Umbilical cord (tissue), 2 donors: ENCODE results near the gene MTNR1A. TPM values are rescaled to one million over a fixed set of nuclear protein-coding genes. Genes with fewer than 3 reads are reported as not detected.

Experiments used
- DNase-seq: peaks from one replicate; pipeline ENCODE4 v3.0.0-alpha.2; 2015; ENCODE audit warnings: low spot score
- total RNA-seq: library from RNA; depleted of rRNA; stranded (reverse); fragments of >200 nt; gene quantifications from one replicate; pipeline ENCODE4 v1.2.3, GENCODE V29; 2014; ENCODE audit warnings: low replicate concordance; ENCODE audit not compliant: insufficient read depth

Gene MTNR1A
- total RNA-seq, 1 donor from 2014 or later: not detected

DNA sequence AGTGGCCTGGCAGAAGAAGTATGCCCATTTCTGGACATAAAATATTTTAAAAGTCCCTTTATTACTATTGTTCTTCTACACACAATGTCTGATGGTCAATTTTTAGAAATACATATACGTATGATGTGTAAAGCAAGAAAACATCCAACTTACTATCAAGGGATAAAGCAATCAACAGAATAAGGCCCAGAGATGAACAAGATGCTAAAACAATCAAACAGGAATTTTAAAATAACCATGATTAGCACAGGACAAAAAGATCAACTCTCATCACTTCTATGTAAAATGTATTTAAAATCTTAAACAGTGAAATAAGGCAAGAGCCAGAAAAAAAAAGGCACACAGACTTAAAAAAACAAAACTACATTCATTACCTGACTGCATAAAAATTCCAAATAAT lies 60.9 kb downstream of the MTNR1A start:
- DNase-seq: no peak

DNA sequence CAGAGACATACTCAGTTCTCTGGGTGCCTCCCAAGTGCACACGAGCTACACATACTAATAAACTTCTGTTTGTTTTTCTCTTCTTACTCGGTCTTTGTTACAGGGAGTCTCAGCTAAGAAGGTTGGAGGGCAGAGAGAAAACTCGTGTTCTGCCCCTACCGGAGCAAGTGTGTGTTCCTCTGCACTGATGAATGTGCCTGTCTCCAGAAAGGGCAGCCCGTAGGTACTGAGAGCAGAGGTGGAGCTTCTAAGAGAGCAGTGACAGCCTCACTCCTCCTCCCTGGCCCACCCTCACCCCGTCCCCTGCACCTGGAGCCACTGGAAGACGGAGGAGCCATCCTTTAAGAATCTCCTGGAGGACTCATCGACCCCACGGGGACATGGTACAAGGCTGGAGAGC lies 67.6 kb downstream of the MTNR1A start:
- no peak for DNase-seq

DNA sequence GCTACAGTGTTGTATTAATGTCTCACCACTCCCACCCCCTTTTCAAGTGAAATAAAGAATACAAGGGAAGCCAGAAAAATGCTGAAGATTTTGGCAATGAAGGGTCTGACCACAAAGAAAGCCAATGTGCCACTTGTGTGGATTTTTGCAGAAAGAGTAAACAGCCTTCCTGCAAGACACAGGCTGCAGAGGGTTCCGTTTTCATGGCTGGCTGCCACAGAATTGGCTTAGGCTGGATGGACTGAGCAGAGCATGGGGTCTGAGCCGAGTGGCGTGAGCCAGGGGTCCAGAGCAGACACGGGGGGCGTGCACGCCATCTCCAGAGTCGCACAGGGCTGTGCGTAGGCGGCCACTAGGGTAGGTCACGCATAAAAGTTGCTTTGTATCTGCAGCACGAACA lies 69.2 kb downstream of the MTNR1A start:
- DNase-seq: no peak

GRCh38 chr4:186485561-186486062 lies 69.8 kb downstream of the MTNR1A start:
- DNase-seq: no peak

DNA sequence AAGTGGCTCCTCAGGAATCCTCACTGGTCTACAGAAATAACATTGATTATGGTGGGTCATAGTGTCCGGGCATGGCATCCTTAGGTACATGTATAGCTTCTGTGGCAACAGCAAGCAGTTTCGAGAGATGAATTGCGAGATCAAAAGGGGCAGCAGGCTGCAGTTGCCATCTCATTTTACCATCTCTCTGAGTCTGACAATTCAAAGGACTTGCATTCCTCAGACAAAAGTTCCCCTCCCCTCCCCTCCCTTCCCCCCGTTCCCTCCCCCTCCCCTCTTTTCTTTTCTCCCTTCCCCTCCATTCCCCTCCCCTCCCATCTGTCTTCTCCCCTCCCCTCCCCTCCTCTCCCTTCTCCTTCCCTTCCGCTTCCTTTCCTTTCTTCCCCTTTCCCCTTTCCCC lies 70.2 kb downstream of the MTNR1A start:
- DNase-seq: no peak

DNA sequence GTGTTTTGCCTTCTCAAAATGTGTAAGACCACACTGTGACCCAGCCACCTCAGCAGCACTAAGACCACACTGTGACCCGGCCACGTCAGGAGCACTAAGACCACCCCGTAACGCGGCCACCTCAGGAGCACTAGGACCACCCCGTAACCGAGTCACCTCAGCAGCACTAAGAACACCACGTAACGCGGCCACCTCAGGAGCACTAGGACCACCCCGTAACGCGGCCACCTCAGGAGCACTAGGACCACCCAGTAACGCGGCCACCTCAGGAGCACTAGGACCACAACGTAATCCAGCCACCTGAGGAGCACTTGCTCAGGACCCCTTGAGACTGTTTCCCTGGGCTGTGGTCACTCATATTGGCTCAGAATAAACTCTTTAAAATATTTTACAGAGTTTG lies 71.7 kb downstream of the MTNR1A start:
- DNase-seq: no peak

Other genes with a start within 250 kb of the MTNR1A start
- 242 TPM for gene FAT1, start 168.3 kb upstream of the MTNR1A start, total RNA-seq